CD14-positive monocyte (primary cell): ENCODE results near the gene CLPSL1. TPM values are rescaled to one million over a fixed set of nuclear protein-coding genes. Genes with fewer than 3 reads are reported as not detected.

Experiments used
- DNase-seq, 3 donors: peaks; one replicate each; pipeline ENCODE4 v3.0.0-alpha.2; 2011 to 2022
- H2AFZ ChIP-seq: 2 replicates; pipeline ENCODE4 v1.6.0; 2012; ENCODE audit warnings: mild to moderate bottlenecking, low read depth, low read length, inconsistent platforms; ENCODE audit not compliant: insufficient read depth, poor library complexity, severe bottlenecking
- H3K27ac ChIP-seq, 2 donors: 1 replicate in 1 of 2; 2 replicates in 1 of 2; pipeline ENCODE4 v1.5.1; 2012 to 2013; ENCODE audit warnings: low read length in 2 of 2, control low read depth in 1 of 2, inconsistent platforms in 1 of 2, low read depth in 1 of 2, mild to moderate bottlenecking in 1 of 2
- H3K27me3 ChIP-seq, 2 donors: one replicate each; pipeline versions ENCODE4 v1.6.0 to v1.6.1; 2011 to 2013; ENCODE audit warnings: low read length in 2 of 2; ENCODE audit not compliant: control insufficient read depth in 2 of 2, insufficient read depth in 2 of 2
- H3K36me3 ChIP-seq, 2 donors: replicated peaks in 1 of 2; 1 replicate in 1 of 2; 2 replicates in 1 of 2; pipeline versions ENCODE4 v1.5.1 to v1.6.1; 2012 to 2013; ENCODE audit warnings: low read length in 2 of 2, control low read depth in 1 of 2, inconsistent platforms in 1 of 2, mild to moderate bottlenecking in 1 of 2; ENCODE audit not compliant: insufficient read depth in 2 of 2, control insufficient read depth in 1 of 2
- H3K4me1 ChIP-seq, 2 donors: 1 replicate in 1 of 2; 2 replicates in 1 of 2; pipeline versions ENCODE4 v1.5.1 to v1.6.1; 2012 to 2013; ENCODE audit warnings: low read length in 2 of 2, control low read depth in 1 of 2, inconsistent platforms in 1 of 2, mild to moderate bottlenecking in 1 of 2, moderate library complexity in 1 of 2; ENCODE audit not compliant: insufficient read depth in 2 of 2, control insufficient read depth in 1 of 2
- H3K4me2 ChIP-seq: replicated peaks from 2 replicates; pipeline ENCODE3; 2012; ENCODE audit warnings: low read length, moderate library complexity, mild to moderate bottlenecking; ENCODE audit not compliant: poor library complexity, severe bottlenecking; ENCODE audit errors: extremely low read depth
- H3K4me3 ChIP-seq, 3 experiments: fragments of 200-600 bp in 1 of 3; sonication (generic) in 1 of 3; replicated peaks in 1 of 3; 1 replicate in 2 of 3; 2 replicates in 1 of 3; pipeline ENCODE4 v1.5.1; 2011 to 2013; ENCODE audit warnings: low read length in 3 of 3, mild to moderate bottlenecking in 3 of 3, control low read depth in 2 of 3, low read depth in 2 of 3, inconsistent platforms in 1 of 3, moderate library complexity in 1 of 3
- H3K79me2 ChIP-seq: 2 replicates; pipeline ENCODE4 v1.6.0; 2012; ENCODE audit warnings: mild to moderate bottlenecking, control low read depth, inconsistent platforms, low read length, moderate library complexity; ENCODE audit not compliant: insufficient read depth
- H3K9ac ChIP-seq: 2 replicates; pipeline ENCODE4 v1.6.0; 2017; ENCODE audit warnings: low read length, mild to moderate bottlenecking; ENCODE audit not compliant: insufficient read depth, poor library complexity, severe bottlenecking
- H3K9me3 ChIP-seq, 2 donors: replicated peaks in 1 of 2; 1 replicate in 1 of 2; 2 replicates in 1 of 2; pipeline versions ENCODE4 v1.5.1 to v1.6.1; 2012 to 2013; ENCODE audit warnings: low read length in 2 of 2, control low read depth in 1 of 2; ENCODE audit not compliant: control insufficient read depth in 1 of 2, insufficient read depth in 1 of 2
- H4K20me1 ChIP-seq: 2 replicates; pipeline ENCODE4 v1.6.0; 2012; ENCODE audit warnings: mild to moderate bottlenecking, low read length, control low read depth, moderate library complexity; ENCODE audit not compliant: insufficient read depth
- H3K27ac Mint-ChIP-seq, 7 donors: one replicate each; pipeline ENCODE4 v1.8.0; 2020; ENCODE audit warnings: mild to moderate bottlenecking in 7 of 7, mixed read lengths in 7 of 7, moderate library complexity in 6 of 7, inconsistent platforms in 2 of 7
- H3K27me3 Mint-ChIP-seq, 3 donors: one replicate each; pipeline ENCODE4 v1.8.0; 2021 to 2022; ENCODE audit warnings: low read depth in 3 of 3, mild to moderate bottlenecking in 3 of 3, mixed read lengths in 3 of 3, moderate library complexity in 3 of 3, inconsistent platforms in 1 of 3
- H3K36me3 Mint-ChIP-seq, 2 donors: one replicate each; pipeline ENCODE4 v1.8.0; 2020; ENCODE audit warnings: mixed read lengths in 2 of 2, inconsistent platforms in 1 of 2, mild to moderate bottlenecking in 1 of 2
- H3K4me1 Mint-ChIP-seq: one replicate; pipeline ENCODE4 v1.8.0; 2020; ENCODE audit warnings: mild to moderate bottlenecking, mixed read lengths
- H3K4me3 Mint-ChIP-seq, 2 donors: one replicate each; pipeline ENCODE4 v1.8.0; 2020; ENCODE audit warnings: mild to moderate bottlenecking in 2 of 2, mixed read lengths in 2 of 2, moderate library complexity in 1 of 2
- H3K9me3 Mint-ChIP-seq, 7 donors: one replicate each; pipeline ENCODE4 v1.8.0; 2020 to 2022; ENCODE audit warnings: mixed read lengths in 7 of 7, mild to moderate bottlenecking in 6 of 7, moderate library complexity in 6 of 7, inconsistent platforms in 2 of 7
- WGBS: methylation state at CpG from one replicate; pipeline ENCODE4 v1.1.5; 2013; ENCODE audit warnings: missing lambda C conversion rate; ENCODE audit not compliant: insufficient coverage; 5-methylcytosine and 5-hydroxymethylcytosine counted together
- intact Hi-C, 2 donors: fragments of 100-400 bp; cut with micrococcal nuclease; formaldehyde crosslinking; loops; one replicate each; pipeline versions ENCODE4 v1.15.0 to v1.15.1; 2023
- polyA plus RNA-seq, 3 donors: library from polyadenylated mRNA; depleted of rRNA in 1 of 3; unstranded in 2 of 3; stranded (reverse) in 1 of 3; fragments of 300-500 nt in 2 of 3; fragments of >200 nt in 1 of 3; fragmentation: Illumina TruSeq in 2 of 3; gene quantifications; 1 replicate in 2 of 3; 2 replicates in 1 of 3; pipeline ENCODE4 v1.2.3, GENCODE V29; 2012 to 2021
- TF ChIP-seq, protein P1 (sequence below): fragments of 200-600 bp; IDR thresholded peaks from one replicate; pipeline ENCODE4 v1.8.0; 2022; ENCODE audit warnings: antibody characterized with exemption, mild to moderate bottlenecking

The CLPSL1 gene
- polyA plus RNA-seq, 3 donors: not detected

DNA sequence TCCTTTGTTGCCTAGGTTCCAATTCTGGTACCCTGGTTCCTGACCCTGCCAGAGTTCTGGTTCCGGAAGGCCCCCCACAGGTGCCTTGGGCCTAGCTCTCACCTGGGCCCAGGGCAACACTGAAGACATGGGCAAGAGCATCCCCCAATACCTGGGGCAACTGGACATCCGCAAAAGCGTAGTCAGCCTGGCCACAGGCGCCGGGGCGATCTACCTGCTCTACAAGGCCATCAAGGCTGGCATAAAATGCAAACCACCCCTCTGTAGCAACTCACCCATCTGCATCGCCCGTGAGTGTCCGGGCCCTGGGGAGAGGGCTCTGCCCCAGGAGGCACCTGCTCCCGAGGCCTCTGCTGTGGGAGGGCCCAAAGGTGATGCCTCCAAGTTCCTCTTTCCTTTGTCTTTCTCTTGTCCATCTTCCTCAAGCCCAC lies 43.8 kb upstream of the CLPSL1 start, which contains the start of gene ARMC12:
Gene ARMC12 (plus strand): TSS at position 51 of the 431 bp plus-strand sequence. CDS start 77 bp downstream, at position 128.
- no peaks in the 10 kb centered on the region for H4K20me1 ChIP-seq
- DNase-seq: no peak
- H3K9ac ChIP-seq: no peak within 1 kb of the TSS
- no peaks in the 10 kb centered on the region for H3K79me2 ChIP-seq
- H3K27ac Mint-ChIP-seq: peak within 1 kb of the TSS in 4 of 7 donors; percentile 27 to 84 (median 59)
- H3K4me1 Mint-ChIP-seq: peaks cover 30% of the 10 kb centered on the region
- no peaks in the 10 kb centered on the region for H3K27me3 Mint-ChIP-seq
- TF ChIP-seq, protein P1, sequence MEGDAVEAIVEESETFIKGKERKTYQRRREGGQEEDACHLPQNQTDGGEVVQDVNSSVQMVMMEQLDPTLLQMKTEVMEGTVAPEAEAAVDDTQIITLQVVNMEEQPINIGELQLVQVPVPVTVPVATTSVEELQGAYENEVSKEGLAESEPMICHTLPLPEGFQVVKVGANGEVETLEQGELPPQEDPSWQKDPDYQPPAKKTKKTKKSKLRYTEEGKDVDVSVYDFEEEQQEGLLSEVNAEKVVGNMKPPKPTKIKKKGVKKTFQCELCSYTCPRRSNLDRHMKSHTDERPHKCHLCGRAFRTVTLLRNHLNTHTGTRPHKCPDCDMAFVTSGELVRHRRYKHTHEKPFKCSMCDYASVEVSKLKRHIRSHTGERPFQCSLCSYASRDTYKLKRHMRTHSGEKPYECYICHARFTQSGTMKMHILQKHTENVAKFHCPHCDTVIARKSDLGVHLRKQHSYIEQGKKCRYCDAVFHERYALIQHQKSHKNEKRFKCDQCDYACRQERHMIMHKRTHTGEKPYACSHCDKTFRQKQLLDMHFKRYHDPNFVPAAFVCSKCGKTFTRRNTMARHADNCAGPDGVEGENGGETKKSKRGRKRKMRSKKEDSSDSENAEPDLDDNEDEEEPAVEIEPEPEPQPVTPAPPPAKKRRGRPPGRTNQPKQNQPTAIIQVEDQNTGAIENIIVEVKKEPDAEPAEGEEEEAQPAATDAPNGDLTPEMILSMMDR: no peak
- intact Hi-C loops: loop anchor here (1.0 to 10.0 kb wide), 4 partner anchors 153 to 442 kb away; partner anchors contain the start of gene DEF6 (in 1 of the 2)
- no peak within 1 kb of the TSS for H3K4me2 ChIP-seq
- H3K4me3 ChIP-seq: no peak within 1 kb of the TSS
- H3K27me3 ChIP-seq: no peaks in the 10 kb centered on the region
- no peaks in the 10 kb centered on the region for H3K36me3 Mint-ChIP-seq
- WGBS: 91% methylated on average over 7 of the region's 10 CpGs
- peaks cover 0 to 2% (median 0%) of the 10 kb centered on the region in 7 donors for H3K9me3 Mint-ChIP-seq
- H3K9me3 ChIP-seq: no peaks in the 10 kb centered on the region
- H3K36me3 ChIP-seq: no peaks in the 10 kb centered on the region
- H2AFZ ChIP-seq: no peak within 1 kb of the TSS
- peaks cover 20 to 41% of the 10 kb centered on the region in 2 donors for H3K4me1 ChIP-seq
- no peak within 1 kb of the TSS for H3K4me3 Mint-ChIP-seq
- H3K27ac ChIP-seq: no peak within 1 kb of the TSS

DNA sequence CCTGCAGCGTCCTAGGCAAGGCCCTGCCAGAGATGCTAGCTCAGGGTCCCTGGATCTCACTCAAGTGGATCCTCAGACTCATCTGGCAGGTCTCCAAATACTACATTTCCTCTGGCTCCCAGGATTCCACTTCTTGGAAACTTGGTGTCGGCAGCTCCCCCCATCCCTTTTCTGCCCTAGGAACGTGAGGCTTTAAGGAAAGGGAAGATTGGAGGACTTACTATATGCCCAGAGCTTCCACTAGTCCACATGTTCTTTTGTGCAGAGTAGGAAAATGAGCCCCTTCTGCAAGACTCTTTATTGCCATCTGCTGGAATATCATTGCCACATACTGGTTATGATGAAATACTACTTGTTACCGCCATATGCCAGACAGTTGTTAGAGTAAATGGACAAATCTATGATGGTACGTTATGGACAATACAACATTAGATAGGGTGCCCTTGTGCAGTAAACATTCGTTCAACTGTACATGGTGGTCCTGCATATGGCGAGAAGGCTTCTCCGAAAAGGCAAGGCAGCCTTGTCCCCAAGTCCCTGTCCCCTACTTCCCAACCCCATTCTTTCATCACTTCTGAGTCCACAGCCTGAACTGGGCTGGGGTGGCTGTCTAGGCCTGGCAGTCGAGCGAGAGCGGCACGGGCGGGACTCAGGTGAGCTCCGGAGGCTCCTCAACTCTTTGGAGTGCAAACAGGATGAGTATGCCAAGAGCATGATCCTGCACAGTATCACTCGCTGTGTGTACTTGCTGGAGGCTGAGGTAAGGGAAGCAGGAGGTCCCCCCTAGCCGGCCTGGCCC lies 43.2 kb upstream of the CLPSL1 start:
- no peaks in the 10 kb centered on the region for H3K36me3 ChIP-seq
- 73% methylated on average over 12 of the region's 16 CpGs for WGBS
- no peak overlapping the region for H3K9ac ChIP-seq
- H3K9me3 ChIP-seq: no peaks in the 10 kb centered on the region
- H3K79me2 ChIP-seq: no peaks in the 10 kb centered on the region
- no peak overlapping the region for H3K27ac ChIP-seq
- H3K27ac Mint-ChIP-seq: peak overlapping the region in 3 of 7 donors; percentile 45 to 84 (median 73)
- H3K9me3 Mint-ChIP-seq: peaks cover 0 to 2% (median 0%) of the 10 kb centered on the region in 7 donors
- H3K4me1 Mint-ChIP-seq: peaks cover 24% of the 10 kb centered on the region
- no peaks in the 10 kb centered on the region for H4K20me1 ChIP-seq
- no peak overlapping the region for H3K4me3 Mint-ChIP-seq
- no peaks in the 10 kb centered on the region for H3K27me3 Mint-ChIP-seq
- no peak overlapping the region for H3K4me3 ChIP-seq
- no peak overlapping the region for H2AFZ ChIP-seq
- TF ChIP-seq, protein P1: peak; percentile 78
- no peaks in the 10 kb centered on the region for H3K27me3 ChIP-seq
- H3K4me1 ChIP-seq: peaks cover 15 to 34% of the 10 kb centered on the region in 2 donors
- peak; percentile 61 to 79 (median 75) for DNase-seq
- H3K36me3 Mint-ChIP-seq: no peaks in the 10 kb centered on the region
- H3K4me2 ChIP-seq: no peak overlapping the region
- intact Hi-C loops: loop anchor here (1.0 to 10.0 kb wide), 4 partner anchors 153 to 443 kb away; partner anchors contain the start of gene DEF6 (in 1 of the 2)
